ENCODE data around the gene DENND2C.

- TF ChIP-seq RXRA (IDR thresholded peaks at IDR 0.05) (no peak), SP1 (IDR thresholded peaks at IDR 0.05) (no peak), CTCF (IDR thresholded peaks at IDR 0.05; ENCODE audit: low read depth, low read length, missing input control) (no peak)
These were observed 60.8 kb downstream of the DENND2C start for GRCh38 chr1:114609026-114609425.

All from liver (tissue), 3 donors.